Measurements from ENCODE around the gene UNC119B.
"Not testable (repeated sequence)": the region's sequence is repeated elsewhere in the genome, so short reads cannot be mapped to it uniquely, and the experiment has no call there.

Gene UNC119B

DNA sequence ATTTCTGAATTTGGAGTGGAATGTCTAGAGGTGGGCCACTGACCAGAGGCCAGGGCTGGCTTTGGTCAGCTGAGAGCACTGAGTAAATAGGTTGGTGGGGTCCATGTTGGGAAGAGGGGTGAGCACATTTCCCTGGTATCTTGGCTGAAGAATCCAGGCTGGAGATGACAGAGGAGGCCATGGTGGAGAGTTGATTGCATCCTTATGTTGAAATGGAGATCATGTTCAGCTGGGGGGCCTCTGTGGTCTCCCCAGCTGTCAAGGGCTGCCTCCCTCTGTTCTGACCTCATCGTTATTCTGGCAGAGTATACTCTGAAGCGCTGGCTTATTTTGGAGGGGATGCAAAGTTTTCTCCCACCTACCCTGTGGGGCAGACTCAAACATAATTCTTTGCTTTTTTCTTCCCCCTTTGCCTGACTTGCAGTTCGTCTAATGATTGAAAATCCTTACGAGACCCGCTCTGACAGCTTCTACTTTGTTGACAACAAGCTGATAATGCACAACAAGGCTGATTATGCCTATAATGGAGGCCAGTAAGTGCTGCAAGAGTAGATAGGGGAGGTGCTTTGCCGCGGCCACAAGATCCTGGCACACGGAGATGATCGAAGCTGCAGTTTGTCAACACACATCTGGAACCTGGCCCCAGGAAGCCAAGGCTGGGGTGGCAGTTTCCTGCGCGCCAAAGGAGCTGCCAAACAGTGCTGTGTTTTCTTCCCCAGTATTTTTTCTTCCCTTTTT lies 9.4 kb downstream of the UNC119B start:
- no peak for DNase-seq (ENCODE audit: low read depth)

DNA sequence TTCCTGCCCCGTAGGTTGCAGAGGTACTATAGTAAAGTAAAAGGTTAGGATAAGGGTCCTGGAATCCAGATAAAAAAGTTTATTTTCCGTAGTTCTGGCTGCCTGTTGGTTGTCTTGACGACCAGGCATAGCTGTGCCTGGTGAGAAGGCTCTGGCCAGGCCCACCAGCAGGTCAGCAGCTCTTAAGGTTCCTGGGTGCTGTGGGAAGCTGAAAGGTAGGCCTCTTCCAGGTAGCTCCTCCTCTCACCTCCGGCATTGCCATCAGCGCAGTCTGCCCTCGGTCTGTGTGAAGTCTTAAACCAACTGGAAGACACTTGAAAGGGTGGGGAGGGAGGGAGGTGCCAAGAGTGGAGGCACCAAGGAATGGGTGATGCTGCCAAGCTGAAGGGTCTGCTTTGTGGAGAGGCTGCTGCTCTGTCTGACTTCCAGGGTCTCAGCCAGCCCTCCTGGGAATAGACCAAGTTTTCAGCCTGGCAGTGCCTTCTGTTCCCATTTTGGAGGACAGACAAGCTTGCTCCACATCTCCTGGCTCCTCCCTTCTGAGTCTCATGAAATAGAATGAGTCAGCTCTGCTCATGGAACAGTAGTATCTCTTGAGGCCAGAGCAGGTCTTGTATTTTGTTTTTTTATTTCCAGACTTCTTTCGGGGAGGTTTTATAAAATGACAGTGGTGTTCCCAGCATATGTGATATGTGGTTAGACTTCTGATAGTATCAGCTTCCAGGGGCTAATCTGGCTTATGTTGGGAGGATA lies 10.2 kb downstream of the UNC119B start:
- DNase-seq (ENCODE audit: low read depth): no peak

DNA sequence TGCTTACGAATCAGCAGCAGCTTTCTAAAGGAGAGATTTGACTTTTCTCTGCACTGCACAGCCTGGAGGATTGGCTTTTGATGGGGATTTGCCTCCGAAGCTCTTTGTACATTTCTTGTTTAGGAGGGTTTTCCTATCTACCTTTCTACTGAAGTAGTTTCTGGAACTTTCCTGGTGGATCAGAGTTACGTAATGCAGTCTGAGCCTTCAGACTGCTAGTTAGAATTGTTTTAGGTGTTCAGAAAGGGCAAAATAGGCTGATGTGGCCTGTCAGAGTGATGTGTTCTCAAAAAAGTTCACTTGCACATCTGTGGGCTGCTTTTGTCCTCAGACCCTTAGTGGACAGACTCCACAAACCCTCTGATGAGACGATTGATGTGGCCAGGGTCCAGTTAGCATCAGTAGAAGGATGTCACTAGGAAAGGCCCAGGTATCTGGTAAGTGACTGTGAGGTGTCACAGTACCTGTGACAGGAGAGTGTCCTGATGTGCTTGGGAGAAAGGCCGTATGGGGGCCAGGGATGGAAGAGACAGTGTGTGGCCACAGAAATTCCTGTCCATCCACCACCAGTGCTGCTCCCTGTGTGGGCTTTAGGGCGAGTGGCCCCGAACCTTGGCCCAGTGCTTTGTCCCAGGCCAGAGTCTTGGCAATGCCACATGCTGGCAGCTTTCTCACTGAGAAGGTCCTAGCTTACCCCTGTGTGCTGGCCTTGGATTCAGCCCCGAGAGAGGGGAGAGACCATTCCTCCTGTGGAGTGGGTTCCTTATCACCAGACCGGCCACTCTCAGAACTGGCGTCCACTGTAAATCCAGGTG lies 10.9 kb downstream of the UNC119B start:
- no peak for DNase-seq (ENCODE audit: low read depth)

DNA sequence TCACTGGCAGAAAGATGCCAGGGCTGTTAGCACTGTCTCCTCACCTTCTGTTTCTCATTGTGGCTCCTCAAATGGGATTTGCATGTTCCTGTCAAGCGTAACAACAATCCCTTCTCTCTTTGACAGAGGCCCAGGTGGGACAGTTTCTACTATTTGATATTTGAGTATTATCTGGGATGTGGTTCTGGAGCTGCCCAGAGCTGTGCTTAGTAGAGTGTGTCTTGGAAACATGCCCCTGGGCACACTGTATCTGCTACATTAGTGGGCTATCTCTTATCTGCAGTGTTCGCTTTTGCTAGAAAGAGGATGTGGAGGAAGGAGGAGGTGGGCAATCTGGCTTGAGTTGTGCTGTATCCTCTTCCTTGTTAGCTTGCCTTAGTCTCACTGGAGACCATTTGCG lies 11.6 kb downstream of the UNC119B start:
- no peak for DNase-seq (ENCODE audit: low read depth)

DNA sequence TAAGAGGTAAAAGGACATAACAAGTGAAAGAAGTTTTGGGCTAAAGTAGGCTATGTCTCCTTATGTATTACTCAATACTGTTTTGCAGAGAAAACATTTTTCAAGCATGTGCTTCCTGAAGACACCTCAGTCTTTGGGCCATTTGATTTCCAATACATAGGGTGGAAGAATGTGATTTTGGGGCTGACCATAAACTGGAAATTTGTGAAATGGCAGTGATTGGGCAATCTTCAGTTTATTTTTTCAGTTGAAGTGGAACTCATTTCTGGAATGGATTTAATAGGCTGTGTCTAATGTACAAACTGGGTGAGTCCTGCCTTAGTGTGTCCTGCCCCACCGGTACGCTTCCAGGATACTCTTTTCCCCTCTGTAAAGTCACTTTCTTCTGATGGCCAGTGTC lies 12.5 kb downstream of the UNC119B start:
- no peak for DNase-seq (ENCODE audit: low read depth)

DNA sequence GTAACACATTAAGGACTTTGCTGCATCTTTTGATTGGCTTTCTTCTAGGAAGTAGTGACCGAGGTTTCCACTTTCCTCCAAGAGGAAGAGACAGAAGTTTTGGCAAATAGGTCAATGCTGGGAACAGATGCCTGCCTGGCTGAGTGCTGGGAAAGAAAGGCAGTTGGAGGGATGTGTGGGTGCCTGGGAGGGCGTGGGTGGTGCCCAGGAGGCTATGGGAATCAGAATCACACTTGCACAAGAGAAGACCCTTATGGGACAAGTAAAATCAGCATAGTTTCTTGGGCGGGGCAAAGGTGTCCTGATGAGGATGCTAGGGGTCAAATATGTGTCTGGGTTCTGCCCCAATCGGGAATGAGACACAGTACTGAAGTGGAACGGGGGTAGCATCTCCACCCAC lies 14.5 kb downstream of the UNC119B start:
- no peak for DNase-seq (ENCODE audit: low read depth)

DNA sequence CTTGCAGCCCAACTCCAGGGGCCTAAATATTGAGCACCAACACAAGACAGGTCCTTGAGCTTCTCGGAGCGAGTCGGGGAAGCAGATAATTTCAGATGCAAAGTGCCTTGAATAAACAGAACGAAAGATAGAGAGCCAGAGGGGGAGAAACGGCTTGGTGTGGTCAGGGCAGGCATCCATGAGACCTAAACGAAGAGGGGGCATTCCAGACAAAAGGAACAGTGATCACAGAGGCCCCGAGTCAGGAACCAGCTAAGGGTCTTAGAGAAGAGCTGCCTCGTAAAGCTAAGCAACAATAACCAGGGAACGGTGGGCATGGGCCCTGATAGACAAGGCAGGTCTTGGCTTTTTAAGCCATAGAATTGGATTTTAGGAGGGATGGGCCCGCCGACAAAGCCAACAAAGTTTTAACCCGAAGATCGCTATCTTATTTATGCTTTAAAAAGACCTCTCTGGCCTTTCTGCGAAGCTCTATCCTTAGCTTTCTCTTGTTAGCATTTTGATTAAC lies 14.9 kb downstream of the UNC119B start:
- DNase-seq (ENCODE audit: low read depth): no peak

DNA sequence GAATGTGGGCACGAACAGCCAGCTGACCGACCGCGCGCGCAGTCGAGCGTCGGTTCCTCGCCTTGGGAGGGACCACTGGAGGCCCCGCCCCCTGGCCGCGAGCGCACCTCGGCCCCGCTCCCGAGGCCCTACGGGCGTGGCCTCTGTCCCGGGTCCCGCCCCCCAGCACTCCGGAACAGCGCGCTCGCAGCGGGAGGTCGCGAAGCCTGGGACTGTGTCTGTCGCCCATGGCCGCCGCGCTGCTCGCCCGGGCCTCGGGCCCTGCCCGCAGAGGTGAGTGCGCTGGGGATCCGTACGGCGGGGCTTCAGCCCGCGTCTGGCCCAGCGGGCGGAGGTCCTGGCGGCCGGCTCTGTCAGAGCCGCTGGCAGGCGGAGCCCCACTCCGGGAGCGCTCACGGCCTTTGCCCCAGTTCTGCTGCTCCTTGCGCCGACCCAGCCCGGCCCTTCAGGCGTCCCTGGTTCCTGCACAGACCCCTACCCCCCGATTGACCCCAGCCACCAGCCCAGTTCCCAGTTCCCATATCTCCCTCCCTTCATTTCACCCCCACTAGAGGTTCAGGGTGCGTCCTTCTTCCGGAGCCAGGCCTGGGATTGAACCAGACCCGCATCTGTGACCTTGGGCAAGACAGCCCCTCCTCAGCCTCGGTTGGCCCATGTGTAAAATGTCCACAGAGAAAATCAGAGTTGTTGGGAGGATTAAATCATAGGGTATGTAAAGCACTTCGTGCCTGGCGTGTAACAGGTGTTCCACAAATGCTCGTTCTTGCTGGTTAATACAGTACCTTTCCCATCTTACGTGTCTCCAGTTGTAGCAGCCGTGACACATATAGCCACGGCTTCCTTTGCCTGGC lies 15.6 kb downstream of the UNC119B start, which contains the start of gene ACADS:
Gene ACADS (plus strand): TSS at position 168 of the 851 bp plus-strand sequence. CDS start 60 bp downstream, at position 228.
- DNase-seq (ENCODE audit: low read depth): peak; percentile 73

DNA sequence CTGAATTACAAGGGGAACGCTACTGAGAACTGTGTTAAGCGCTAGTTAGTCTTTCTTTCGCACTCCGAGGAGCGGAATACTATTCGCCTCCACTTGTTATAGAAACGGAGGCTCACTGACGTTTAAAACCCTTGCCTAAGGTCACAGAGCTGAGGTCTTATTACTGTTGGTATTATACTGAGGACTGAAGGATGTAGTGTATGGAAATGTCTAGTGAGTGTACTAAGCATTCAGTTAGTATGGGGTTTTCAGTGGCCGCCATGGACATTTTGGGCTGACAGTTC lies 16.2 kb downstream of the UNC119B start:
- no peak for DNase-seq (ENCODE audit: low read depth)

DNA sequence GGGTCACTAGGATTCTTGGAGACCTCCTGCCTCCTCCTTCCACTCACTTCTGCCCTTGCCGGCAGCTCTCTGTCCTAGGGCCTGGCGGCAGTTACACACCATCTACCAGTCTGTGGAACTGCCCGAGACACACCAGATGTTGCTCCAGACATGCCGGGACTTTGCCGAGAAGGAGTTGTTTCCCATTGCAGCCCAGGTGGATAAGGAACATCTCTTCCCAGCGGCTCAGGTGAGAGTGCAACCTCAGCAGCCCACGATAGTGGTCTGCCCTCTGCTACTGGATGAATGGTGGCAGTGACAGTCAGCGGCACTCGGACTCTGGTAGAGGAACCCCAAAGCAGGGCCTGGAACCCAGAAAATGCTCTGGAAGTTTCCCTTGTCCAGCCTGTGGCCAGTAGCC lies 16.7 kb downstream of the UNC119B start:
- no peak for DNase-seq (ENCODE audit: low read depth)

DNA sequence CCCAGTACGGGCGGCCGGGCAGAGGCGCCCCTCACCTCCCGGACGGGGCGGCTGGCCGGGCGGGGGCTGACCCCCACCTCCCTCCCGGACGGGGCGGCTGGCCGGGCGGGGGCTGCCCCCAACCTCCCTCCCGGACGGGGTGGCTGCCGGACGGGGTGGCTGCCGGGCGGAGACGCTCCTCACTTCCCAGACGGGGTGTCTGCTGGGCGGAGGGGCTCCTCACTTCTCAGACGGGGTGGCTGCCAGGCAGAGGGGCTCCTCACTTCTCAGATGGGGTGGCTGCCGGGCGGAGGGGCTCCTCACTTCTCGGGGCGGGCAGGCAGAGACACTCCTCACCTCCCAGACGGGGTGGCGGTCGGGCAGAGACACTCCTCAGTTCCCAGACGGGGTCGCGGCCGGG lies 21.9 kb downstream of the UNC119B start:
- not testable (repeated sequence) for DNase-seq (ENCODE audit: low read depth)

DNA sequence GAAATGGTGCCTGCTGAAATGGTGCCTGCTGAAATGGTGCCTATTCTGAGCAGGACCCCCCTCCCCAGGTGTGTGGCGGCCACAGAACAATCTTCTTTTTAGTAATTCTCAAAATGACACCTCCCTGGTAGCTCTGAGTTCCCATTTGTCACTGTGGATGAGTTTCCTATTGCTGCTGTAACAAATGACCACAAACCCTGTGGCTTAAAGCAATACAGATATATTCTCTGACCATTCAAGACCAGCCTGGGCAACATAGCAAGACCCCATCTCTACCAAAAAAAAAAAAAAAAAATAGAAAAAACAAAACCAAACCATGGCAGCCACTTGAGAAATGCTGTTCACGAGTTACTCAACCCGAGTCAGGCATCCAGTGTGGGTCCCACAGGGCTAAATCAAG lies 23.3 kb downstream of the UNC119B start:
- no peak for DNase-seq (ENCODE audit: low read depth)

DNA sequence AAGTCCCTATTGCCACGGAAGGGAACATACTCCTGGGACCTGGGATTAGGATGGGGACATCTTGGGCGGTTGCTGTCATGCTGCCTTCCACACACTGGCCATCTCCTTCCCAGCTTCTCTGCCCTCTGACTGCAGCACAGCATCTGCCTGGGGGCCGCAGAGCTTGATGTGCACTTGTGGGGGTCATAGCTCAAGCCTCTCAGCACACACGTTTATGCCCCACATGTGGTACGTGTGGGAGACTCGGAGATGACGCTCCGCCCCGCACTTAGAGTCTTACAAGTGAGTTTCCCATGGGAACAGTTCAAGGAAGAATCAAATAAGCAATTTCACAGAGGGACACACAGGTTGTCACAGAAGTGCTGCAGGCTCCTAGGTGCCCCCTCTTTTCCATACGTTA lies 24.0 kb downstream of the UNC119B start:
- DNase-seq (ENCODE audit: low read depth): no peak

DNA sequence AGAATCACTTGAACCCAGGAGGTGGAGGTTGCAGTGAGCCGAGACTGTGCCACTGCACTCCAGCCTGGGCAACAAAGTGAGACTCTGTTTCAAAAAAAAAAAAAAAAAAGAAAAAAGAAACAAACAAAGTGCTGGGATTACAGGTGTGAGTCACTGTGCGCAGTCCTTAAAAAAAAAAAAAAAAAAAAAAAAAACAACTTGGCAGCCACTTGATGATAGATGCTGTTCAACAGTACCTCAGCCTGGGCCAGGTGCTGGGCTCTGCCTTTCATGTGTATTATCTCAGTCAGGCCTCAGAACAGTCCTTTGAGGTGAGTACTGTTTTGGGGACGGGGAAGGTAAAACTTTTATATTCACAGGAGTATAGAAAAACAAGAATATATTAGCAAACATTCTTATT lies 24.9 kb downstream of the UNC119B start:
- no peak for DNase-seq (ENCODE audit: low read depth)

DNA sequence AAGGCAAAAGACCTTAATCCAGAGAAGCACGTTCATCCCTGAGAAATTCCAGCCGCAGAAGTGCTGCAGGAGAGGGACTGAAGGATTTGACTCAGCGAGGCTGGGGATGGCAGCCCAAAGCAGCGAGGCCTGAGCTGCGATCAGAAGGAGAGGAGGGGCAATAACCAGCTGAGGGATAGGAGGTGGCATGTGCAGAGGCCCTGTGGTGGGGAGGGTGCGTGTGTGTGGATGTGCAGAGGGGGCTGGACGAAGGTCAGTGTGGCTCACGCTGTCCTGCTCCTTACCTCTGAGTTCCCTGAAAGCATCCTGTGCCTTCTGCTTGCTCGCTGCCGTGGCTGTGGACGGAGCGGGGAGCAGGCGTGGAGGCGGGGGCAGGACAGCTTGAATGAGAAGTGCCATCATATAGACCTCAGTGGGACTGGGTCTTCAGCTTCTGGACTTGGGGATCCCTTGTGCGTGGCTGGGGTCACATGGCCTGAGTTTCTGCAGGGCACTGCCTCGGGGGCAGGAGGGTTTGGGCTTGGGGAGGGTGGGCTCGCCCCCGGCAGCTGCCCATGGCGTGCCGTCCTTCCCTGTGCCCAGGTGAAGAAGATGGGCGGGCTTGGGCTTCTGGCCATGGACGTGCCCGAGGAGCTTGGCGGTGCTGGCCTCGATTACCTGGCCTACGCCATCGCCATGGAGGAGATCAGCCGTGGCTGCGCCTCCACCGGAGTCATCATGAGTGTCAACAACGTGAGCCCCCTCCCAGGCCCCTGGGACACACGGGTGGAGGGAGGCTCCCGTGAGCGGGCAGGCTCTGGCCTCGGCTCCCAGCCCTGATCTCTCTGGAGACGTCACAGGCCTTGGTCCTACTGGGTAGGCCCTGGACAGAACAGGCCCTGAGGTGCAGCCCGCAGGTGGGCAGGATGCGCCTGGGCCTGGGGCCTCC lies 26.4 kb downstream of the UNC119B start:
- no peak for DNase-seq (ENCODE audit: low read depth)

DNA sequence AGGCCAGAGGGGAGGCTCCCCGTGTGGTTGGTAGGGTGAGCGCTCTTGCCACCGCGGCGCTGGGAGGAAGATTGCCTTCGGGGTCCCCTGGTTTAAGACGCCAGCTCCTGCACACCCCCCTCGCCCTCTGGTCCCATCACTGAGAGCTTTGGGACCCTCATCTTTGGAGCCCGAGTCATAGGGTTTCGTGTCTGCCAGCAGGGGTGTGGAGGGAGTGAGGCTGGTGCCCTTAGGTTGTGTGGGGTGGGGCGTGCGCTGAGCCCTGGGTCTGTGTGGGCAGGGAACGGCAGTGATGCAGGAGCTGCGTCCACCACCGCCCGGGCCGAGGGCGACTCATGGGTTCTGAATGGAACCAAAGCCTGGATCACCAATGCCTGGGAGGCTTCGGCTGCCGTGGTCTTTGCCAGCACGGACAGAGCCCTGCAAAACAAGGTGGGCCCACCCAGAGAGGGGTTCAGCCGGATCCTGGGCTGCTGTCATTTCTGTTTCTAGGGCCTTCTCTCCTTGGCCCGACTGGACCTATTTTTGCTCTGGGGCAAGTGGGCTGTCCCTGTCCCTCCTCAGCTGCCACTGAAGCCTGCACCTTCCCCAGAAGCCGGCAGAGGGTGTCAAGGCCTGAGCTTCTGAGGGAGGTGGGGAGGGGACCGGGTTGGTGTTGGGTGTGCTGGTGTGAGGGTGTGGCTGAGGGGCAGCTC lies 27.4 kb downstream of the UNC119B start:
- DNase-seq (ENCODE audit: low read depth): no peak

DNA sequence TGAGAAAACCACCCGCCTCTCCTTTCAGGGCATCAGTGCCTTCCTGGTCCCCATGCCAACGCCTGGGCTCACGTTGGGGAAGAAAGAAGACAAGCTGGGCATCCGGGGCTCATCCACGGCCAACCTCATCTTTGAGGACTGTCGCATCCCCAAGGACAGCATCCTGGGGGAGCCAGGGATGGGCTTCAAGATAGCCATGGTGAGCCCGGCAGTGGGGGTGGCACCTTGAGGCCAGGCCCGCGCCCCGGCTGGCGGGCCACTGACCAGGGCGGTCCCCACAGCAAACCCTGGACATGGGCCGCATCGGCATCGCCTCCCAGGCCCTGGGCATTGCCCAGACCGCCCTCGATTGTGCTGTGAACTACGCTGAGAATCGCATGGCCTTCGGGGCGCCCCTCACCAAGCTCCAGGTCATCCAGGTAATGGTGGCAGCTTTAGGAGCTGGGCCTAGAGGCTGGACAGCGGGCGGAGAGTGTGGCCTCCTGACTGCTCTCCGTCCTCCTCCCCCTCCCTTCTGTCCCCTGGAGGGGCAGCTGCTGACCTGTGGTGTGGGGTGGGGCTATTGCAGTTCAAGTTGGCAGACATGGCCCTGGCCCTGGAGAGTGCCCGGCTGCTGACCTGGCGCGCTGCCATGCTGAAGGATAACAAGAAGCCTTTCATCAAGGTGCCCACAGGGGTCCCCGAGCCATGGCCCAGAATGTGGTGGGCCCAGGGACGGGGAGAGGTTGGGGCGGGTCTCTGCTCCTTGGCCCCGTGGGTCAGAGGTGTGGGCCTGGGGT lies 28.2 kb downstream of the UNC119B start:
- DNase-seq (ENCODE audit: low read depth): no peak

DNA sequence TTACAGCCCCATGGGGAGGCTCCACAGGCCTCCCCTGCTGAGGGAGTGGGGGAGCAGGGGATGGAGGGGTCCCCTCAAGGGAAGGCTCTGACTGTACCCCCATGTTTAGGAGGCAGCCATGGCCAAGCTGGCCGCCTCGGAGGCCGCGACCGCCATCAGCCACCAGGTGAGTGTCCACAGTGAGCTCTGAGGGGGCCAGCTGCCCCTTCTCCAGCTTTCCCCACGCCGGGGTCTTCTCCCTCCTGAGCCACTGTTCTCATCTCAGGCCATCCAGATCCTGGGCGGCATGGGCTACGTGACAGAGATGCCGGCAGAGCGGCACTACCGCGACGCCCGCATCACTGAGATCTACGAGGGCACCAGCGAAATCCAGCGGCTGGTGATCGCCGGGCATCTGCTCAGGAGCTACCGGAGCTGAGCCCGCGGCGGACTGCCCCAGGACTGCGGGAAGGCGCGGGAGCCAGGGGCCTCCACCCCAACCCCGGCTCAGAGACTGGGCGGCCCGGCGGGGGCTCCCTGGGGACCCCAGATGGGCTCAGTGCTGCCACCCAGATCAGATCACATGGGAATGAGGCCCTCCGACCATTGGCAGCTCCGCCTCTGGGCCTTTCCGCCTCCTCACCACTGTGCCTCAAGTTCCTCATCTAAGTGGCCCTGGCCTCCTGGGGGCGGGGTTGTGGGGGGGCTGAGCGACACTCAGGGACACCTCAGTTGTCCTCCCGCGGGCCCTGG lies 28.9 kb downstream of the UNC119B start:
- no peak for DNase-seq (ENCODE audit: low read depth)

Data from stimulated activated CD8-positive, alpha-beta memory T cell treated with anti-CD3 and anti-CD28 coated beads, Interleukin-15, amount 100 ng/mL, for 1 hour (primary cell).